Parathyroid adenoma (tissue), 2 donors: Measurements from ENCODE around the gene CAMSAP2.
A peak's percentile ranks its signal among the peaks of the same experiment; 100 is the strongest.
"Not testable (repeated sequence)": the region's sequence is repeated elsewhere in the genome, so short reads cannot be mapped to it uniquely, and the experiment has no call there.

ENCODE experiments used
- H2AFZ ChIP-seq: fragments of 300-600 bp; sonication (generic); one replicate; pipeline ENCODE4 v1.7.0; 2017; ENCODE audit warnings: antibody characterized with exemption, mild to moderate bottlenecking
- H3K27ac ChIP-seq: fragments of 300-600 bp; sonication (generic); one replicate; pipeline ENCODE4 v1.7.0; 2017
- H3K27me3 ChIP-seq: fragments of 300-600 bp; sonication (generic); one replicate; pipeline ENCODE4 v1.7.0; 2017; ENCODE audit warnings: low read length; ENCODE audit not compliant: control insufficient read depth, insufficient read depth
- H3K36me3 ChIP-seq: fragments of 300-600 bp; sonication (generic); one replicate; pipeline ENCODE4 v1.7.0; 2017; ENCODE audit warnings: low read length; ENCODE audit not compliant: control insufficient read depth, insufficient read depth
- H3K4me1 ChIP-seq: fragments of 300-600 bp; sonication (generic); one replicate; pipeline ENCODE4 v1.7.0; 2017; ENCODE audit warnings: control low read depth
- H3K4me2 ChIP-seq: fragments of 300-600 bp; sonication (generic); one replicate; pipeline ENCODE4 v1.7.0; 2017; ENCODE audit warnings: low read length
- H3K4me3 ChIP-seq: fragments of 300-600 bp; sonication (generic); one replicate; pipeline ENCODE4 v1.7.0; 2017; ENCODE audit warnings: low read depth, low read length
- H3K79me2 ChIP-seq: fragments of 300-600 bp; sonication (generic); one replicate; pipeline ENCODE4 v1.7.0; 2017; ENCODE audit warnings: control low read depth
- H3K9ac ChIP-seq: fragments of 300-600 bp; sonication (generic); one replicate; pipeline ENCODE4 v1.7.0; 2017; ENCODE audit warnings: mild to moderate bottlenecking
- H3K9me3 ChIP-seq: fragments of 300-600 bp; sonication (generic); one replicate; pipeline ENCODE4 v1.7.0; 2017; ENCODE audit warnings: low read length; ENCODE audit not compliant: control insufficient read depth
- CTCF ChIP-seq: fragments of 300-600 bp; sonication (generic); IDR thresholded peaks from one replicate; pipeline ENCODE4 v1.7.0; 2017; ENCODE audit warnings: antibody characterized with exemption, mild to moderate bottlenecking
- donor health status: primary hyperparathyroidism.

The CAMSAP2 gene

GRCh38 chr1:200741551-200742207, 3.0 kb downstream of the CAMSAP2 start:
- Histone ChIP-seq H3K27ac (no peak overlapping the region), H2AFZ (no peak overlapping the region), H3K9ac (no peak overlapping the region), H3K27me3 (no peaks in the 10 kb centered on the region), H3K36me3 (no peaks in the 10 kb centered on the region), H3K4me2 (peak overlapping the region; percentile 73), H3K4me1 (no peaks in the 10 kb centered on the region), H3K4me3 (no peak overlapping the region), H3K9me3 (no peaks in the 10 kb centered on the region), H3K79me2 (peaks cover 14% of the 10 kb centered on the region)
- TF ChIP-seq CTCF: no peak

- Histone ChIP-seq H3K9ac (no peak overlapping the region), H2AFZ (no peak overlapping the region), H3K4me2 (no peak overlapping the region), H3K4me3 (no peak overlapping the region), H3K36me3 (no peaks in the 10 kb centered on the region), H3K4me1 (no peaks in the 10 kb centered on the region), H3K27ac (no peak overlapping the region), H3K79me2 (peaks cover 21% of the 10 kb centered on the region), H3K9me3 (no peaks in the 10 kb centered on the region), H3K27me3 (no peaks in the 10 kb centered on the region)
- no peak for TF ChIP-seq CTCF
These were observed 5.5 kb downstream of the CAMSAP2 start for GRCh38 chr1:200744143-200744542.

GRCh38 chr1:200749090-200749489, 10.4 kb downstream of the CAMSAP2 start:
- no peaks in the 10 kb centered on the region for H3K36me3 ChIP-seq
- no peaks in the 10 kb centered on the region for H3K27me3 ChIP-seq
- H3K9me3 ChIP-seq: no peaks in the 10 kb centered on the region
- no peak for TF ChIP-seq CTCF
- no peak overlapping the region for H3K4me3 ChIP-seq
- no peaks in the 10 kb centered on the region for H3K4me1 ChIP-seq
- H3K4me2 ChIP-seq: no peak overlapping the region
- H3K79me2 ChIP-seq: peaks cover 14% of the 10 kb centered on the region
- H3K9ac ChIP-seq: no peak overlapping the region
- no peak overlapping the region for H3K27ac ChIP-seq
- H2AFZ ChIP-seq: no peak overlapping the region

GRCh38 chr1:200750749-200751148, 12.1 kb downstream of the CAMSAP2 start:
- H3K9me3 ChIP-seq, H3K4me2 ChIP-seq, H3K9ac ChIP-seq, H3K79me2 ChIP-seq, H3K4me1 ChIP-seq, H3K27me3 ChIP-seq, H3K36me3 ChIP-seq, H3K27ac ChIP-seq, H2AFZ ChIP-seq, H3K4me3 ChIP-seq: not testable (repeated sequence)

- Histone ChIP-seq H3K27me3 (no peaks in the 10 kb centered on the region), H3K36me3 (no peaks in the 10 kb centered on the region), H3K4me3 (no peak overlapping the region), H3K27ac (no peak overlapping the region), H3K4me1 (no peaks in the 10 kb centered on the region), H3K4me2 (no peak overlapping the region), H3K79me2 (peaks cover 6% of the 10 kb centered on the region), H2AFZ (no peak overlapping the region), H3K9me3 (no peaks in the 10 kb centered on the region), H3K9ac (no peak overlapping the region)
- TF ChIP-seq CTCF: no peak
These were observed 13.0 kb downstream of the CAMSAP2 start for GRCh38 chr1:200751717-200752116.
